ENCODE measurements around the gene SPEF1. TPM values are rescaled to one million over a fixed set of nuclear protein-coding genes. Genes with fewer than 3 reads are reported as not detected.

SPEF1 gene
- total and polyA plus RNA-seq, 4 experiments from 2014 or later: 0.15 TPM; not detected in 3

DNA sequence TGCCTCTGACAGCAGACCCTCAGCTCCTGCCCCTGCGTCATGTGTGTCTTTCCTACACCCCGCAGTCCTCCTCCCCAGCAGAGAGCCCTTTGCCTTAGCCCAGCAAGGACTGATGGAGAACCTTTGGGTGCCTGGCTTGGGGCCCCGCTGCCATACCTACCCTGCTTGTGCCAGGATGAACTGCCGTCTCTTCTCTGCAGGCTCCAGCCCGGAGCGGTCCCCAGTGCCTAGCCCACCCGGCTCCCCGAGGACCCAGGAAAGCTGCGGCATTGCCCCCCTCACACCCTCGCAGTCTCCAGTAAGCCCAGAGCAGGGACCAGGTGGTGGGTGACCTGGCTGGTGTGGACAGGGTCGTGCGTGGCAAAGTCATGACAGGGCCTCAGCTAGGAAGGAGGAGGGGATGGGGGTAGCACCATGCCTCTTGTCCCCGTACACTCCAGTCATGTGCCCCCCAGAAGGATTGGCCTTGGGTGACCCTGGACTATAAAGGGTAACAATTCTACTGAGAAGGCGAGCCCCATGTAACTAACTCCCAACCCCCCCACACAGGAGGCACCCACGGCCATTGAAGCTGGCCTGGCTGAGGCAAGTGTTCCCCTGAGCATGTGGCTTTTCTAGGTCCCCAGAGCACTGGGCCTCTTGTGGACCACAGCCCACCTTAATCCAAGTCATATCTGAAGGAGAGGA, 40.5 kb downstream of the SPEF1 start:
- peaks cover 5 to 7% of the 10 kb centered on the region in 2 donors for H3K27me3 Mint-ChIP-seq
- H3K4me3 Mint-ChIP-seq: no peak overlapping the region
- no peak for DNase-seq
- Histone ChIP-seq H3K4me1 (ENCODE audit: insufficient read depth, low read length) (peaks cover 12% of the 10 kb centered on the region), H3K9me3 (ENCODE audit: control insufficient read depth in 1 of 2, low read length in 2 of 2) (no peaks in the 10 kb centered on the region), H3K27me3 (ENCODE audit: insufficient read depth, low read length) (no peaks in the 10 kb centered on the region), H3K4me3 (ENCODE audit: low read length in 2 of 2) (no peak overlapping the region), H3K27ac (ENCODE audit: low read depth, low read length) (no peak overlapping the region), H3K36me3 (ENCODE audit: insufficient read depth, low read length) (no peaks in the 10 kb centered on the region)
- POLR2A ChIA-PET (ENCODE audit: partially characterized antibody): no interaction called here
- CTCF ChIA-PET (ENCODE audit: partially characterized antibody): interaction anchor here (0.7 kb wide), 1 partner anchor 28 kb away, joined by 3 read pairs; no protein-coding TSS in a partner anchor
- intact Hi-C loops (cut with micrococcal nuclease): no loop called here
- H3K27ac Mint-ChIP-seq: peak overlapping the region in 1 of 7 donors; percentile 42
- no peaks in the 10 kb centered on the region for H3K36me3 Mint-ChIP-seq
- peaks cover 7 to 16% (median 11%) of the 10 kb centered on the region in 4 donors for H3K4me1 Mint-ChIP-seq
- no peaks in the 10 kb centered on the region for H3K9me3 Mint-ChIP-seq

DNA sequence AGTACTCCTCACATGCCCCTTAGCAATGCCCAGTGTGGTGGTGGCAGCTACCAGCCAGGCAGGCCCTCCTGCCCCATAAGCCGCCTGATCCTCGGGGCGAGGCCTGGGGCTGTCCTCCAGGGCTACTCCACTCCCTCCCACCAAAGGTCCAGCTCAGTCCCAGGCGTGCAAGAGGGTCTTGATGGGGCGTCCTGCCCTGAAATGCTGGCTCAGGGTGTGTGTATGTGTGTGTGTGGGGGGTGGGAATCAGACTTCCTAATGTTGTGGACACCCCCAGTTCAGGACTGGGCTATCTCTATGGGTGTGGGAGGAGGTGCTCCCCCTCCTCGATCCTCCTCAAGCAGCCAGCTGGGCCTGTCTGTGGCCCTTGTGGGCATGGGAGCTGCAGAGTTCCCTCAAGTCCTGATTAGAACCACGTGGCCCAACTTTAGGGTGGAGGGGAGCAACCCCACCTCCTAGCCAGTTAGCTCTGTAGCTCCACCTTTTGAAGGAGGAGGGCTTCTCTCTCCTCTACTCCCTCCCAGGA, 41.3 kb downstream of the SPEF1 start:
- Histone ChIP-seq H3K27ac (ENCODE audit: low read depth, low read length) (no peak overlapping the region), H3K4me3 (ENCODE audit: low read length in 2 of 2) (no peak overlapping the region), H3K27me3 (ENCODE audit: insufficient read depth, low read length) (no peaks in the 10 kb centered on the region), H3K9me3 (ENCODE audit: control insufficient read depth in 1 of 2, low read length in 2 of 2) (no peaks in the 10 kb centered on the region), H3K4me1 (ENCODE audit: insufficient read depth, low read length) (peaks cover 5% of the 10 kb centered on the region), H3K36me3 (ENCODE audit: insufficient read depth, low read length) (no peaks in the 10 kb centered on the region)
- DNase-seq: no peak
- Mint-ChIP-seq H3K27me3 (peaks cover 7 to 9% of the 10 kb centered on the region in 2 donors), H3K4me3 (peak overlapping the region in 1 of 8 donors; percentile 33), H3K36me3 (no peaks in the 10 kb centered on the region), H3K9me3 (no peaks in the 10 kb centered on the region), H3K27ac (peak overlapping the region in 1 of 7 donors; percentile 42), H3K4me1 (peaks cover 6 to 9% (median 8%) of the 10 kb centered on the region in 4 donors)
- intact Hi-C loops (cut with micrococcal nuclease): no loop called here
- POLR2A ChIA-PET (ENCODE audit: partially characterized antibody): no interaction called here
- CTCF ChIA-PET (ENCODE audit: partially characterized antibody): interaction anchor here (0.9 kb wide), 1 partner anchor 11 kb away, joined by 3 read pairs; no protein-coding TSS in a partner anchor

DNA sequence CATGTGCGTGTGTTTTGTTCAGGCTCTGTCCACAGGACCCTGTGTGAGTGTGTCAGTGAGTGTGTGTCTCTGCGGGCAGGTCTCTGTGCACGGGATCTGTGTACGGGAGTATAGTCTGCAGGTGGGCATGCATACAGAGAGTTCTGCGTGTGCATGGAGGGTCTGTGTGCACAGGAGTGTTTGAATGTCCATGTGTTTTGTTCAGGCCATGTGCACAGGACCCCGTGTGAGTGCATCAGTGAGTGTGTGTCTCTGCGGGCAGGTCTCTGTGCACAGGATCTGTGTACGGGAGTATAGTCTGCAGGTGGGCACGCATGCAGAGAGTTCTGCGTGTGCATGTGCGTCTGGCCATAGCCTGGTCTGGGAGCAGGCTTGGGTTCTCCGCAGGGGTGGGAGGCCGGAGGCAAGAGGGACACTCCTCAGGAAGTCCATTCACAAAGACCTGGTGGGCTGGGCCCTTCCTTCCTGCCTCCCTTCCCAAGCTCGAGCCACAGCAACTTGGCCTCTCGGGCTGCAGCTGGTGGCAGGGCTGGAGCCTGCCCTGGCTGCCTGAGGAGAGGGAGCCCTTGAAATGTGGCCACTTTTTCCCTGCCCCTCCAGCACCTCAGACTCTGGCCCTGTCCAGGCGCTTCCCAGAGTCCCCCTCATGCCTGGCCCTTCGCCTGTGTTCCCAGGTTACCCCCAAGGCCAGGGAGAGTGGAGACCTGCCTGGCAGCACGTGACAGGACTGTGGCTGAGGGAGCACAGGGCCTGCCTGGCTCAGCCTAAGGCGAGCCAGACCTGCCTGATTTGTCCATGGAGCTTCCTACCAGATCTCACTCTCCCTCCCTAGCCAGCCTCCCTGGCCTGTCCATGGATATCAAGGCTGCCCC, 42.0 kb downstream of the SPEF1 start:
- intact Hi-C loops (cut with micrococcal nuclease): no loop called here
- POLR2A ChIA-PET (ENCODE audit: partially characterized antibody): no interaction called here
- H3K27ac Mint-ChIP-seq: no peak overlapping the region

DNA sequence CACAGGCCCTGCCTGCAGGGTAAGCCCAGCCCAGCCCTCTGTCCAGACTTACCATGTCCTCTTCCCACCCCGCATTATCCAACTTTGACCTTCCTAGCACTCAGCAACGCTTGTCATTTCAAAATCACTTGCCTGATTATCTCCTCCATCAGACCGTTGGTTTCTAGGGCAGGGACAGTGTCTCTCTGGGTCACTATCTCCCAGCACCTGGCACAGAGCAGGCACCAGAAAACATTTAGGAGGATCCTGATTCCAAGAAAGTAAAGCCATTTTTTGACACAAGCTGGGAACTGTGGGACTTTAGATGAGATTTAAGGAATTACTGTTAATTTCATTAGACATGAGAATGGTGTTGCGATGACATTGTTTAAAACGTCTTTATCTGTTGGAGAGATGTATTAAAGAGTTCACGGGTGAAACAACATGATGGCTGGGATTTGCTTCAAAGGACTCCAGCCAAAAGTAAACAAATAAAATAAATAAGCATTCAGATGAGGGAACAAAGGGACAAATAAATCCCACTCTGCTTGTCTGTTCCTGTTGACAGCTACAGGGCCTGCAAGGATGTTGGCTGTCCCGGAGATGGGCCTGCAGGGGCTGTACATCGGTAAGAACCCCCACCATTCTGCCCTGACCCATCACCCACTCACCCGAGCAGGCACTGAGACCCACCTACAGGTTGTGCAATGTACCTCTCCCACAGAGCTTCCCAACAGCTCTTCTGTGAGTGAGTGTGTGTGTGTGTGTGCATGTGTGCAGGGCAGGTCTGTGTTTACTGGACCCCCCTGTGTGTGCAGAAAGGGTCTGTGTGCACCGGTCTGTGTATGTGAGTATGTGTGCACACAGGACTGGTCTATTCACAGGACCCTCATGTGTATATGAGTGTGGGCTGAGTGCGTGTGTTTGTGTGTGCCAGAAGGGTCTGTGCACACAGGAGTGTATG, 42.9 kb downstream of the SPEF1 start:
- H3K27ac ChIP-seq (ENCODE audit: low read depth, low read length): no peak overlapping the region
- Mint-ChIP-seq H3K9me3 (no peaks in the 10 kb centered on the region), H3K4me3 (no peak overlapping the region), H3K27ac (no peak overlapping the region), H3K27me3 (peaks cover 4 to 7% of the 10 kb centered on the region in 2 donors), H3K4me1 (no peaks in the 10 kb centered on the region), H3K36me3 (no peaks in the 10 kb centered on the region)
- DNase-seq: no peak
- ChIA-PET CTCF (ENCODE audit: partially characterized antibody) (no interaction called here), POLR2A (ENCODE audit: partially characterized antibody) (no interaction called here)
- no peaks in the 10 kb centered on the region for H3K27me3 ChIP-seq (ENCODE audit: insufficient read depth, low read length)
- H3K4me3 ChIP-seq (ENCODE audit: low read length in 2 of 2): no peak overlapping the region
- intact Hi-C loops (cut with micrococcal nuclease): no loop called here
- no peaks in the 10 kb centered on the region for H3K9me3 ChIP-seq (ENCODE audit: control insufficient read depth in 1 of 2, low read length in 2 of 2)
- H3K36me3 ChIP-seq (ENCODE audit: insufficient read depth, low read length): no peaks in the 10 kb centered on the region
- H3K4me1 ChIP-seq (ENCODE audit: insufficient read depth, low read length): no peaks in the 10 kb centered on the region

More for the DNA sequence above, 42.0 kb downstream of the SPEF1 start:
- peaks cover 1 to 2% (median 2%) of the 10 kb centered on the region in 4 donors for H3K4me1 Mint-ChIP-seq
- H3K9me3 Mint-ChIP-seq: no peaks in the 10 kb centered on the region
- Histone ChIP-seq H3K9me3 (ENCODE audit: control insufficient read depth in 1 of 2, low read length in 2 of 2) (no peaks in the 10 kb centered on the region), H3K27me3 (ENCODE audit: insufficient read depth, low read length) (no peaks in the 10 kb centered on the region), H3K27ac (ENCODE audit: low read depth, low read length) (no peak overlapping the region), H3K36me3 (ENCODE audit: insufficient read depth, low read length) (no peaks in the 10 kb centered on the region), H3K4me3 (ENCODE audit: low read length in 2 of 2) (no peak overlapping the region), H3K4me1 (ENCODE audit: insufficient read depth, low read length) (no peaks in the 10 kb centered on the region)
- H3K27me3 Mint-ChIP-seq: peaks cover 4 to 7% of the 10 kb centered on the region in 2 donors
- H3K4me3 Mint-ChIP-seq: no peak overlapping the region
- CTCF ChIA-PET (ENCODE audit: partially characterized antibody): interaction anchor here (0.9 kb wide), 1 partner anchor 12 kb away, joined by 3 read pairs; no protein-coding TSS in a partner anchor
- H3K36me3 Mint-ChIP-seq: no peaks in the 10 kb centered on the region
- DNase-seq: no peak

DNA sequence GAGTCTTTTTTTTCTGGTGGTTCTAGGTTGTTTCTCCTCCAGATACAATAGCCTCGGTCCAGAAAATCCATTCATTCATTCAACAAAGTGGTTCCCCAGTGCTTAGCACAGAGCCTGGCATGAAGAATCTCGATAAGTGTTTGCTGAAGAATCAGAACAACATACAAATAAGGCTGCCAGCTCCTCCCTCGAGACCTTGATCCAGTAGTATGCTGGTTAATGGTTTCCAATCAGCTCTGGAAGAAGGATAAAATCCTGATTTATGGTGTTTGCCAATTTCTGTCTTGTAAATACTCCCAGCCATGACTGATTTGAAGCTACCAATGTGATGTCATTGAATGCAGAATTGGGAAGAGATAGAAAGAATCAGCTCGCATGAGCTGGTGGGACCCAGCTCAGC, 45.5 kb downstream of the SPEF1 start:
- H3K27me3 ChIP-seq (ENCODE audit: insufficient read depth, low read length): peaks cover 3% of the 10 kb centered on the region
- Mint-ChIP-seq H3K36me3 (no peaks in the 10 kb centered on the region), H3K4me1 (peaks cover 0 to 2% (median 0%) of the 10 kb centered on the region in 4 donors), H3K4me3 (no peak overlapping the region), H3K27me3 (peaks cover 19 to 25% of the 10 kb centered on the region in 2 donors), H3K27ac (no peak overlapping the region), H3K9me3 (no peaks in the 10 kb centered on the region)
- H3K36me3 ChIP-seq (ENCODE audit: insufficient read depth, low read length): no peaks in the 10 kb centered on the region
- intact Hi-C loops (cut with micrococcal nuclease): no loop called here
- no peaks in the 10 kb centered on the region for H3K4me1 ChIP-seq (ENCODE audit: insufficient read depth, low read length)
- H3K27ac ChIP-seq (ENCODE audit: low read depth, low read length): no peak overlapping the region
- H3K9me3 ChIP-seq (ENCODE audit: control insufficient read depth in 1 of 2, low read length in 2 of 2): no peaks in the 10 kb centered on the region
- ChIA-PET CTCF (ENCODE audit: partially characterized antibody) (interaction anchor here (1.0 to 1.1 kb wide), 2 partner anchors 9 to 59 kb away, joined by 3 to 4 read pairs; no protein-coding TSS in a partner anchor), POLR2A (ENCODE audit: partially characterized antibody) (no interaction called here)
- DNase-seq: no peak
- no peak overlapping the region for H3K4me3 ChIP-seq (ENCODE audit: low read length in 2 of 2)

DNA sequence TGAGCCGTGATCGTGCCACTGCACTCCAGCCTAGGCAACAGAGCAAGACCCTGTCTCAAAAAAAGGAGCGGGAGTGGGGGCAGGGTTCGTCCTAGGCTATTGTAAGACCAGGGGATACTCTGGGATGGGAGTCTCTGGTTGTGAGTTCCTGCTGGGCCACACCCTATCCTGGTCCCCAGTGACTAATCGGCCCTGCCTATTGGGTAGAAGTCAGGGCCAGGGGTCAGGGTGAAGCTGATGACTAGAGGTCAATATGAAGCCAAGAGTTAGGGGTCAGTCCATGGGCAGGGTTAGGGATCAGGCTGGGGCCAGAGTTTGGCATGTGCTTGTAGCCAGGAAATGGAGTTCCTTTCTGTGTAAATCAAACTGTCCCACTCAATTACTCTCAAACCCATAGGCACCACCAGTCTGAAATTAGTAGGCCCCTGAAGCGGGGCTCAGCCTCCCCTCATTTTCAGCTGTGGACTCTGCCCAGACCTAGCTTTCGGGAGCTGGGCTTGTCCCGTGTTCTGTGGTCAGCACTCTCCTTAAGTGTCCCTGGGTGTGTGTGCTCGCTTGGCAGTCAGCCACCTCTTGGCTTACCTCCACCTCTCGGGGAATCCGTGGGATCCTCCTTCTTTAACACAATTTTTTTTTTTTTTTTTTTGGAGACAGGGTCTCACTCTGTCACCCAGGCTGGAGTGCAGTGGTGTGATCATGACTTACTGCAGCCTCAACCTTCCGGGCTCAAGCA, 47.0 kb downstream of the SPEF1 start:
- intact Hi-C loops (cut with micrococcal nuclease): no loop called here
- no peak overlapping the region for H3K4me3 ChIP-seq (ENCODE audit: low read length in 2 of 2)
- no peaks in the 10 kb centered on the region for H3K36me3 Mint-ChIP-seq
- H3K27me3 ChIP-seq (ENCODE audit: insufficient read depth, low read length): peaks cover 6% of the 10 kb centered on the region
- DNase-seq: no peak
- no peaks in the 10 kb centered on the region for H3K9me3 ChIP-seq (ENCODE audit: control insufficient read depth in 1 of 2, low read length in 2 of 2)
- peaks cover 0 to 2% (median 0%) of the 10 kb centered on the region in 4 donors for H3K4me1 Mint-ChIP-seq
- H3K4me3 Mint-ChIP-seq: no peak overlapping the region
- ChIA-PET POLR2A (ENCODE audit: partially characterized antibody) (no interaction called here), CTCF (ENCODE audit: partially characterized antibody) (no interaction called here)
- no peak overlapping the region for H3K27ac ChIP-seq (ENCODE audit: low read depth, low read length)
- no peaks in the 10 kb centered on the region for H3K9me3 Mint-ChIP-seq
- H3K36me3 ChIP-seq (ENCODE audit: insufficient read depth, low read length): no peaks in the 10 kb centered on the region
- no peaks in the 10 kb centered on the region for H3K4me1 ChIP-seq (ENCODE audit: insufficient read depth, low read length)
- peaks cover 27 to 36% of the 10 kb centered on the region in 2 donors for H3K27me3 Mint-ChIP-seq
- no peak overlapping the region for H3K27ac Mint-ChIP-seq
